PC-3 (cell line): ENCODE results near the gene SDC4.

ENCODE experiments used
- EZH2phosphoT487 ChIP-seq: fragments of 300-600 bp; sonication (generic); IDR thresholded peaks from 2 replicates; pipeline ENCODE4 v1.6.1; 2018; ENCODE audit warnings: mild to moderate bottlenecking, antibody characterized with exemption, low read length, borderline replicate concordance
- TF ChIP-seq, protein P1 (sequence below): fragments of 300-600 bp; sonication (generic); conservative IDR thresholded peaks from 2 replicates; pipeline ENCODE4 v1.5.1; 2017; ENCODE audit warnings: antibody characterized with exemption, low read depth, mild to moderate bottlenecking, low read length

DNA sequence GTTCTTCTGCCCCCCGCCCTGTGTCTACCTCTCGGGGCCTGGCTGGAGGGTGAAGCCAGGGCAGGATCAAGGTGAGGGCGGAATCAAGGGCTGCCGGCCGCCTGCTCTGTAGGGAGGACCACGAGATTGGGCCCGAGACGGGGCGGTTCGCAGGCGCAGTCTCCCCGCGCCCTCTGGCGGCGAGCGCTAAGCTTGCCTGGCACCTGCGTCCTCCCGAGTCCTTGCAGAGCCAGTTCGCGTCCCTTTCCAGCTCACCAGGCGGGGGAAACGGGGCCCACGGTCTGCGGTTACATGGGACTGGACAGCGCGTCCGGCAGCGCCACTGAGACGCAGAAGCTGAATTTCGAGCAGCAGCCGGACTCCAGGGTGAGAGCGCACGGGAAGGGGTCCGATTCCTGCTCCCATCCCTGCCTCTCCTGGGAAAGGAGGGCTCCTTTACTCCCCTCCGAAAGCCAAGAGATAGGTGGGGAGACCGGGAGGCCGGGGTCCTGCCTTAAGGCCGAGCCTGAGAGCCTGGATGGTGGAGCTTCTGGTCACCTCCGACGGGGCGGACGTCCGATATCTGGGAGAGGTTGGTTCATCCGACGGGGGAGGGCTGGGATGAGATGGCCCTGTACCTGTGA lies 36.5 kb downstream of the SDC4 start:
- TF ChIP-seq, protein P1, sequence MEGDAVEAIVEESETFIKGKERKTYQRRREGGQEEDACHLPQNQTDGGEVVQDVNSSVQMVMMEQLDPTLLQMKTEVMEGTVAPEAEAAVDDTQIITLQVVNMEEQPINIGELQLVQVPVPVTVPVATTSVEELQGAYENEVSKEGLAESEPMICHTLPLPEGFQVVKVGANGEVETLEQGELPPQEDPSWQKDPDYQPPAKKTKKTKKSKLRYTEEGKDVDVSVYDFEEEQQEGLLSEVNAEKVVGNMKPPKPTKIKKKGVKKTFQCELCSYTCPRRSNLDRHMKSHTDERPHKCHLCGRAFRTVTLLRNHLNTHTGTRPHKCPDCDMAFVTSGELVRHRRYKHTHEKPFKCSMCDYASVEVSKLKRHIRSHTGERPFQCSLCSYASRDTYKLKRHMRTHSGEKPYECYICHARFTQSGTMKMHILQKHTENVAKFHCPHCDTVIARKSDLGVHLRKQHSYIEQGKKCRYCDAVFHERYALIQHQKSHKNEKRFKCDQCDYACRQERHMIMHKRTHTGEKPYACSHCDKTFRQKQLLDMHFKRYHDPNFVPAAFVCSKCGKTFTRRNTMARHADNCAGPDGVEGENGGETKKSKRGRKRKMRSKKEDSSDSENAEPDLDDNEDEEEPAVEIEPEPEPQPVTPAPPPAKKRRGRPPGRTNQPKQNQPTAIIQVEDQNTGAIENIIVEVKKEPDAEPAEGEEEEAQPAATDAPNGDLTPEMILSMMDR = peak; percentile 94
- no peak for TF ChIP-seq EZH2phosphoT487
